Measurements from ENCODE around the gene CLNK.

GRCh38 chr4:10461850-10462400 is 222.6 kb downstream of the CLNK start:
- no peak for TF ChIP-seq LEF1 (IDR thresholded peaks at IDR 0.05; ENCODE audit: borderline replicate concordance)
- no peak for TF ChIP-seq SUZ12 (IDR thresholded peaks at IDR 0.05)
- TF ChIP-seq SP1 (IDR thresholded peaks at IDR 0.05): no peak
- TF ChIP-seq ARNT (IDR thresholded peaks at IDR 0.05): no peak
- no peak for TF ChIP-seq FOXM1 (IDR thresholded peaks at IDR 0.05; ENCODE audit: borderline replicate concordance)
- TF ChIP-seq TARDBP (IDR thresholded peaks at IDR 0.05): no peak
- TF ChIP-seq, protein P1, sequence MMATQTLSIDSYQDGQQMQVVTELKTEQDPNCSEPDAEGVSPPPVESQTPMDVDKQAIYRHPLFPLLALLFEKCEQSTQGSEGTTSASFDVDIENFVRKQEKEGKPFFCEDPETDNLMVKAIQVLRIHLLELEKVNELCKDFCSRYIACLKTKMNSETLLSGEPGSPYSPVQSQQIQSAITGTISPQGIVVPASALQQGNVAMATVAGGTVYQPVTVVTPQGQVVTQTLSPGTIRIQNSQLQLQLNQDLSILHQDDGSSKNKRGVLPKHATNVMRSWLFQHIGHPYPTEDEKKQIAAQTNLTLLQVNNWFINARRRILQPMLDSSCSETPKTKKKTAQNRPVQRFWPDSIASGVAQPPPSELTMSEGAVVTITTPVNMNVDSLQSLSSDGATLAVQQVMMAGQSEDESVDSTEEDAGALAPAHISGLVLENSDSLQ (IDR thresholded peaks at IDR 0.05): no peak
- TF ChIP-seq ELF4 (IDR thresholded peaks at IDR 0.05): no peak
- TF ChIP-seq CTBP1 (IDR thresholded peaks at IDR 0.05; ENCODE audit: borderline replicate concordance): no peak
- TF ChIP-seq NFRKB (IDR thresholded peaks at IDR 0.05): no peak
- TF ChIP-seq BHLHE40 (IDR thresholded peaks at IDR 0.05; ENCODE audit: borderline replicate concordance): no peak
